ENCODE data around the gene ABHD10.
"Not testable (repeated sequence)": the region's sequence is repeated elsewhere in the genome, so short reads cannot be mapped to it uniquely, and the experiment has no call there.

The ABHD10 gene

GRCh38 chr3:112035241-112035640 lies 56.4 kb downstream of the ABHD10 start:
- DNase-seq: no peak

DNA sequence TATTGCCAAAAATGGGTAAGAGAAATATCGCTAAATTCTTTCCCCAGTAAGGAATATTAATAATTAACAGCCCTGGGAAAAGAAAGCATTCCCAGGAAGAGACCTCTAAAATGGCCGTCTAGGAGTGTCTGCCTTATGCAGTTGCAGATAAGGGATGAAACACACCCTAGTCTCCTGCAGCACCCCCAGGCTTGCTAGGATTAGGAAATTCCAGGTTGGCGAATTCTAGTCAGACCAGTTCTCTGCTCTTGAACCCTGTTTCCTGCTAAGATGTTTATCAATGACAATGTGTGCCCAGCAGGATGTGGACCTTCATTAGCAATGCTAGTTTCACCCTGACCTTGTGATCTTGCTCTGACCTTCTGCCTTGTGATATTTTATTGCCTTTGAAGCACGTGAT lies 58.4 kb downstream of the ABHD10 start:
- DNase-seq: not testable (repeated sequence)

- no peak for DNase-seq
Measured at GRCh38 chr3:112038863-112039262, 60.0 kb downstream of the ABHD10 start.

- no peak for DNase-seq
Measured at GRCh38 chr3:112041321-112041720, 62.5 kb downstream of the ABHD10 start.

DNA sequence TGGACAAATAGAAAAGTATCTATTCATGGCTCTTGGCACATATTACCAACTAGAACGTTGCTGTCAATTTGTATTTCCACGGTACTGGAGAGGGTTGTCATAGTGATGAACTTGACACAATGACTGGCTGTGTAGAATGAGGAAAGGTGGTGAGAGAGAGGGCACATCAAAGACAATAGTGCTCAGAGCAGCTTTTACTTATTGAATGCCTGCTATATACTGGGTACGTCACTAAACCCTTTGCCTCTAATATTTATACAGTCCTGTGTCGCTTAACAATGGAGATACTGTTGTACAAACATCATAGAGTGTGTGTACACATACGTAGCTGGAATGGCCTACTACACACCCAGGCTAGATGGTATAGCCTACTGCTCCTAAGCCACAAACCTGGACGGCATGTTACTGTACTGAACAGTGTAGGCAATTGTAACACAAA lies 64.0 kb downstream of the ABHD10 start:
- DNase-seq: no peak

All from CD4-positive, alpha-beta T cell treated with Interleukin-17A for 4 hours (primary cell).